GM10248 (cell line): ENCODE measurements around the gene CRIM1.

Experiments used
- CTCF ChIA-PET: fragments of 300-600 bp; sonication (Branson Sonifier 250); formaldehyde crosslinking; extraction: SDS; loops from one replicate; lab custom pipeline; 2021; ENCODE audit warnings: antibody characterized with exemption; lab: Yijun Ruan, JAX
- POLR2A ChIA-PET: fragments of 350-650 bp; sonication (Branson Sonifier 250); formaldehyde crosslinking; extraction: SDS; loops from one replicate; lab custom pipeline; 2020; ENCODE audit warnings: antibody characterized with exemption; lab: Yijun Ruan, JAX
- DNase-seq: peaks from one replicate; pipeline ENCODE4 v3.0.0; 2012; ENCODE audit errors: extremely low spot score
- TF ChIP-seq, protein P1 (sequence below): IDR thresholded peaks from 2 replicates; pipeline ENCODE4 v1.5.1; 2012; ENCODE audit warnings: mild to moderate bottlenecking, low read depth; ENCODE audit errors: extremely low read depth, missing control alignments, control extremely low read depth

CRIM1 gene

DNA sequence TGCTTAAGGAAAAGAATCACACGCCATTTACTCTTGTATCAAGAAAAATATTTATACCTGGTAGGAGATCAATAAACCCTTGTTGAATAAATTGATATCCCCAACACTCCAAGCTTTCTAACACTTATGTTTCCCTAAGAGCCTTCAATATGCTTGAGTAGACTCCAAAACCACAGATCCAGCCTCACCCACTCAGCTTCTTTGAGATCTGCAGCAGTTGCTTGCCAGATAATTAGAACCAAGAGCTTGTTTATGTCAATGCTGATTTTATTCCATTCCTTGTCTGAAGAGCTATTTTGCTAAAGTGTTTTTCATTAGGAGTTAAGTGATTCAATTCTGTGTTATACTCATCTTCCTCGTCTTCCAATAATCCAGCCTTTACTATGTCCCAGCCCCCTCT lies 26.3 kb upstream of the CRIM1 start:
- ChIA-PET CTCF (interaction anchor here (0.7 to 1.5 kb wide), 4 partner anchors 9 to 335 kb away, joined by 3 read pairs; no protein-coding TSS in a partner anchor), POLR2A (no interaction called here)
- DNase-seq = no peak
- TF ChIP-seq, protein P1, sequence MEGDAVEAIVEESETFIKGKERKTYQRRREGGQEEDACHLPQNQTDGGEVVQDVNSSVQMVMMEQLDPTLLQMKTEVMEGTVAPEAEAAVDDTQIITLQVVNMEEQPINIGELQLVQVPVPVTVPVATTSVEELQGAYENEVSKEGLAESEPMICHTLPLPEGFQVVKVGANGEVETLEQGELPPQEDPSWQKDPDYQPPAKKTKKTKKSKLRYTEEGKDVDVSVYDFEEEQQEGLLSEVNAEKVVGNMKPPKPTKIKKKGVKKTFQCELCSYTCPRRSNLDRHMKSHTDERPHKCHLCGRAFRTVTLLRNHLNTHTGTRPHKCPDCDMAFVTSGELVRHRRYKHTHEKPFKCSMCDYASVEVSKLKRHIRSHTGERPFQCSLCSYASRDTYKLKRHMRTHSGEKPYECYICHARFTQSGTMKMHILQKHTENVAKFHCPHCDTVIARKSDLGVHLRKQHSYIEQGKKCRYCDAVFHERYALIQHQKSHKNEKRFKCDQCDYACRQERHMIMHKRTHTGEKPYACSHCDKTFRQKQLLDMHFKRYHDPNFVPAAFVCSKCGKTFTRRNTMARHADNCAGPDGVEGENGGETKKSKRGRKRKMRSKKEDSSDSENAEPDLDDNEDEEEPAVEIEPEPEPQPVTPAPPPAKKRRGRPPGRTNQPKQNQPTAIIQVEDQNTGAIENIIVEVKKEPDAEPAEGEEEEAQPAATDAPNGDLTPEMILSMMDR = no peak

DNA sequence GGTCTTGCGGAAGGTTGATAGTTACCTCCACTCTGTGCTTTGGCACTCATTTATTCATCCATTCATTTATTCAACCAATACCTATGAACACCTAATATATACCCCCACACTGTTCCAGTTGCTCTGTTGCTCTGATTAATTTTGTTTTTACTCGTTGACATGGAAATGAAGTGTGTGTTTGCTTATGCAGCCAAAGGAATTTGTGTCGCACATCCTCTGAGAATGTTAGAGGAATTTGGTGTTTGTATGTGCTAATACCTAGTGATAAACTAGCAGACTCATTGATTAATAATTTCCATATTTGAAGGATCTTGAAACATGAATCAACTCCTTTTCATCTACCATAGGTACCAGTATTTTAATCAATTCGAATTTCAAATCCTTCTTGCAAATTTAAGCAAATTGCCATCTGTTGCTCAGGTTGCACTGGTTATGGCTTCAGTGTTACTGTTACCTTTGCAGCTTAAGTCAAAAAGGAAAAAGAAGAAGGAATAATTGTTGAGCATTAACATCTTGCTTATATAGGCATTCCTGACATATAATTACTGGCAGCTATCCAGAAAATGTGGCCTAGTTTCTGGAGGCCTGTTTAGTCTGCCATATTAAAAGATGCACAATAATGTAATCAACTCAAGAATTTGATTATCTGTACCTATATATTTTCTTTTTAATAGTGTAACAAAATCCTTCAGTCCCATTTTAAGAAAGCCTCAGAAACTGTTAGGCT lies 25.7 kb upstream of the CRIM1 start:
- DNase-seq = no peak
- POLR2A ChIA-PET = no interaction called here
- CTCF ChIA-PET = interaction anchor here (0.7 to 1.5 kb wide), 4 partner anchors 8 to 335 kb away, joined by 3 read pairs; no protein-coding TSS in a partner anchor
- TF ChIP-seq, protein P1 = no peak

DNA sequence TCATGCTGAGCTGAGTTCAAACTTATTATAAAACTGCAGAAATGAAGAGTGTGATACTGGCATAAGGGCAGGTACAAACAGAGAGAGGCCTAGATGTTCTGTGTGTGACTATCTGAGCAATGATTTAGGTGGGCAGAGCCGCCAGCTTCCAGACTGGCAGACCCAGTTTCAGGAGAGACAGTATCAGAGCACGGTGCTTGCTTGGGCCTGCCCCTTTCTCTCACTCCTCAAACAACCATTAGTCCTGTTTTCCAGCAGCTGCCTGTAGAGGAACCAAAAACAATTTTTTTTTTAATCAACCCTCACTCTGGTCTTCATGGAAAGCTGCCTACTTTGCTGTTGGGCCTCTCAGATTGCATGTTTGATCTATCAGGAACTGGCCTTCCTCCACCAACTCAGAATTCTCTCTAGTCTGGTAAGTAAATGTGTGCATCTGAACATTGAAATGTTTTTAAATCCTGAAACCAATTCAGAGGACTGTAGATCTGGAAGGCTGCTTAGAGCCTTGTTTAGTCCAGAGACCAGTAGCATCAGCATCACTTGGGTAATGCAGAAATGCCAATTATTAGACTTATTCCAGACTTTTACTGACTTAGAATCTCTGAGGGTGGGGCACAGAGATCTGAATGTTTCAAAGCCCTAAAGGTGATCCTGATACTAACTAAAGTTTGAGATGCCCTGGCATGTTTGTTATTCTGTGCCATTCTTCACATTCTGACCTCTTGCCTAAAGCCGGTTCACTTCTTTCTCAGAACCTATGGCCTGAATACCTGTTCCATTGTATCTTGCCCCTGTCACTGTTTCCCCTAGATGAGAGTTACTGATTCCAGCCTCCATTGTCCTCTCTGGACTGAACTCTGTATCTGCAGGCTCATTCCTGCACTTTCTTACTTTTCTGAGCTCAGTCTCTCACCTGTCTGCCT lies 24.8 kb upstream of the CRIM1 start:
- TF ChIP-seq, protein P1 = no peak
- ChIA-PET CTCF (interaction anchor here (1.5 kb wide), 1 partner anchor 29 kb away, joined by 3 read pairs; no protein-coding TSS in a partner anchor), POLR2A (no interaction called here)
- no peak for DNase-seq

GRCh38 chr2:36333350-36334012 lies 22.1 kb upstream of the CRIM1 start:
- CTCF ChIA-PET = interaction anchor here (1.1 to 1.4 kb wide), 2 partner anchors 12 to 16 kb away, joined by 4 read pairs; no protein-coding TSS in a partner anchor
- POLR2A ChIA-PET = no interaction called here
- TF ChIP-seq, protein P1 = peak; percentile 13
- no peak for DNase-seq

DNA sequence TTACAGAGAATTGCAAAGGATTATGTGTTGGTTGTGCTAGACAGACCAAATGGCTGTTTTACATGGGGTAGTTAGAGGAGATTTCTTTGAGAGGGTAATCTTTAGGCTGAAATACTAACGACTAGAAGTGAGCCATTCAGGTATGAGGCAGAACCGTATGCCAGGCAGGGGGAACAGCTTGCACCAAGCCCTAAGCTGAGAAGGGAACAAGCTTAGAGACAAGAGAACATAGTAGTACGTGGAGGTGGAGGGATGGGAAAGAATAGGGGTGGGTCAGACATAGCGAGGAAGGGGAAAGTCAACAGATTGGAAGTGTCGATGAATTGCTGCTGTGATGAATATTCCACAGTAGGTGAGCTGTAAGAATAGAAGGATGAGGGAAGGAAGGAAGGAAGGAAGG lies 20.0 kb upstream of the CRIM1 start:
- TF ChIP-seq, protein P1 = no peak
- no peak for DNase-seq
- ChIA-PET CTCF (interaction anchor here (1.2 to 3.5 kb wide), 6 partner anchors 14 to 449 kb away, joined by 3 to 17 read pairs (median 6); no protein-coding TSS in a partner anchor), POLR2A (no interaction called here)

- POLR2A ChIA-PET = no interaction called here
- TF ChIP-seq, protein P1 = no peak
- CTCF ChIA-PET = interaction anchor here (1.2 to 3.5 kb wide), 4 partner anchors 13 to 449 kb away, joined by 4 to 17 read pairs (median 13); no protein-coding TSS in a partner anchor
- DNase-seq = no peak
Observed at GRCh38 chr2:36336321-36336720, 19.3 kb upstream of the CRIM1 start.
